OCI-LY7 (cell line): ENCODE data around the gene MFRP. TPM values are rescaled to one million over a fixed set of nuclear protein-coding genes. Genes with fewer than 3 reads are reported as not detected.

ENCODE experiments used
- BruUV-seq: library from RNA; stranded (reverse); fragments of 400-500 nt; replicated peaks from 2 replicates; lab custom pipeline; 2021; lab: Mats Ljungman, UMichigan
- CTCF ChIA-PET: fragments of 300-600 bp; sonication (Branson Sonifier 250); formaldehyde crosslinking; loops from one replicate; lab custom pipeline; 2022; ENCODE audit warnings: antibody characterized with exemption; ENCODE audit not compliant: unreplicated experiment; lab: Charles Lee
- POLR2A ChIA-PET: fragments of 300-600 bp; sonication (Branson Sonifier 250); formaldehyde crosslinking; loops from one replicate; lab custom pipeline; 2022; ENCODE audit warnings: antibody characterized with exemption; lab: Charles Lee
- DNase-seq: peaks from one replicate; pipeline ENCODE4 v3.0.0-alpha.2; 2015; ENCODE audit warnings: low spot score
- H2AFZ ChIP-seq: fragments of 200-600 bp; sonication (generic), shearing (Covaris generic); 2 replicates; pipeline ENCODE4 v1.6.1; 2014; ENCODE audit warnings: mild to moderate bottlenecking, antibody characterized with exemption, low read length, moderate library complexity
- H3K27ac ChIP-seq: fragments of 200-600 bp; sonication (generic); 2 replicates; pipeline ENCODE4 v1.5.1; 2014; ENCODE audit warnings: mixed run types, low read depth, mild to moderate bottlenecking, moderate library complexity, low read length, inconsistent platforms; ENCODE audit not compliant: poor library complexity, severe bottlenecking
- H3K36me3 ChIP-seq: fragments of 200-600 bp; sonication (generic); 2 replicates; pipeline ENCODE4 v1.6.1; 2014; ENCODE audit warnings: mild to moderate bottlenecking, antibody characterized with exemption, low read length, moderate library complexity, mixed read lengths; ENCODE audit not compliant: insufficient read depth
- H3K4me1 ChIP-seq: fragments of 200-600 bp; sonication (generic); 2 replicates; pipeline ENCODE4 v1.5.1; 2014; ENCODE audit warnings: mild to moderate bottlenecking, low read length; ENCODE audit not compliant: insufficient read depth, poor library complexity, severe bottlenecking
- H3K4me2 ChIP-seq: fragments of 200-600 bp; sonication (generic); 2 replicates; pipeline ENCODE4 v1.6.1; 2014; ENCODE audit warnings: mild to moderate bottlenecking, low read length
- H3K4me3 ChIP-seq: fragments of 200-600 bp; sonication (generic); 2 replicates; pipeline ENCODE4 v1.5.1; 2014; ENCODE audit warnings: mild to moderate bottlenecking, low read depth, low read length; ENCODE audit not compliant: poor library complexity, severe bottlenecking
- H3K79me2 ChIP-seq: fragments of 200-600 bp; sonication (generic); 2 replicates; pipeline ENCODE4 v1.6.1; 2016; ENCODE audit warnings: low read depth, mild to moderate bottlenecking, low read length, moderate library complexity, mixed read lengths; ENCODE audit not compliant: insufficient read depth
- H3K9me2 ChIP-seq: fragments of 200-600 bp; sonication (generic); 2 replicates; pipeline ENCODE4 v1.6.1; 2016; ENCODE audit warnings: mild to moderate bottlenecking, low read length, mixed read lengths; ENCODE audit not compliant: insufficient read depth
- H3K9me3 ChIP-seq: fragments of 200-600 bp; sonication (generic); 2 replicates; pipeline ENCODE4 v1.6.1; 2014; ENCODE audit warnings: mild to moderate bottlenecking, mixed run types, low read length, mixed read lengths
- H4K20me1 ChIP-seq: fragments of 200-600 bp; sonication (generic); 2 replicates; pipeline ENCODE4 v1.6.1; 2014; ENCODE audit warnings: mild to moderate bottlenecking, antibody characterized with exemption, low read length, moderate library complexity, mixed read lengths; ENCODE audit not compliant: insufficient read depth
- EZH2phosphoT487 ChIP-seq: fragments of 200-600 bp; sonication (generic); IDR thresholded peaks from 2 replicates; pipeline ENCODE4 v1.6.1; 2018; ENCODE audit warnings: low read depth, borderline replicate concordance, mild to moderate bottlenecking, mixed run types, antibody characterized with exemption, low read length, moderate library complexity, mixed read lengths
- intact Hi-C: fragments of 100-400 bp; cut with micrococcal nuclease; formaldehyde crosslinking; loops from one replicate; pipeline ENCODE4 v1.10.0; 2022; ENCODE audit not compliant: unreplicated experiment
- total RNA-seq, 2 experiments: library from RNA; depleted of rRNA in 1 of 2; stranded (reverse); fragments of >200 nt in 1 of 2; shearing (Covaris generic) in 1 of 2; gene quantifications; 2 replicates each; pipeline ENCODE4 v1.2.3, GENCODE V29; 2014 to 2022
- TF ChIP-seq, protein P1 (sequence below): fragments of 200-600 bp; sonication (generic); conservative IDR thresholded peaks from 2 replicates; pipeline ENCODE4 v1.5.1; 2014; ENCODE audit warnings: mild to moderate bottlenecking, antibody characterized with exemption, low read length, moderate library complexity, mixed read lengths

Gene MFRP
- total RNA-seq, 2 experiments from 2014 or later = not detected

GRCh38 chr11:119338318-119338890 lies 8.1 kb downstream of the MFRP start:
- Histone ChIP-seq H3K9me2 (no peaks in the 10 kb centered on the region), H3K4me3 (peak overlapping the region; percentile 10), H3K27ac (no peak overlapping the region), H4K20me1 (no peaks in the 10 kb centered on the region), H3K79me2 (peaks cover 10% of the 10 kb centered on the region; the same call in 1 of the 2 replicates), H2AFZ (no peak overlapping the region), H3K9me3 (no peaks in the 10 kb centered on the region), H3K4me2 (peak overlapping the region; percentile 50), H3K4me1 (peaks cover 48% of the 10 kb centered on the region), H3K36me3 (peaks cover 6% of the 10 kb centered on the region; the same call in 1 of the 2 replicates)
- POLR2A ChIA-PET = interaction anchor here (0.5 to 1.8 kb wide), 9 partner anchors 20 to 277 kb away, joined by 3 to 7 read pairs (median 3); partner anchors contain the start of gene USP2
- no TSS peak for BruUV-seq
- TF ChIP-seq, protein P1, sequence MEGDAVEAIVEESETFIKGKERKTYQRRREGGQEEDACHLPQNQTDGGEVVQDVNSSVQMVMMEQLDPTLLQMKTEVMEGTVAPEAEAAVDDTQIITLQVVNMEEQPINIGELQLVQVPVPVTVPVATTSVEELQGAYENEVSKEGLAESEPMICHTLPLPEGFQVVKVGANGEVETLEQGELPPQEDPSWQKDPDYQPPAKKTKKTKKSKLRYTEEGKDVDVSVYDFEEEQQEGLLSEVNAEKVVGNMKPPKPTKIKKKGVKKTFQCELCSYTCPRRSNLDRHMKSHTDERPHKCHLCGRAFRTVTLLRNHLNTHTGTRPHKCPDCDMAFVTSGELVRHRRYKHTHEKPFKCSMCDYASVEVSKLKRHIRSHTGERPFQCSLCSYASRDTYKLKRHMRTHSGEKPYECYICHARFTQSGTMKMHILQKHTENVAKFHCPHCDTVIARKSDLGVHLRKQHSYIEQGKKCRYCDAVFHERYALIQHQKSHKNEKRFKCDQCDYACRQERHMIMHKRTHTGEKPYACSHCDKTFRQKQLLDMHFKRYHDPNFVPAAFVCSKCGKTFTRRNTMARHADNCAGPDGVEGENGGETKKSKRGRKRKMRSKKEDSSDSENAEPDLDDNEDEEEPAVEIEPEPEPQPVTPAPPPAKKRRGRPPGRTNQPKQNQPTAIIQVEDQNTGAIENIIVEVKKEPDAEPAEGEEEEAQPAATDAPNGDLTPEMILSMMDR = peak; percentile 95
- no peak for TF ChIP-seq EZH2phosphoT487
- intact Hi-C loops = loop anchor here (1.0 to 5.0 kb wide), 2 partner anchors 36 to 134 kb away; no protein-coding TSS in a partner anchor
- DNase-seq = peak; percentile 79
- CTCF ChIA-PET = interaction anchor here (0.5 to 2.0 kb wide), 13 partner anchors 12 to 335 kb away, joined by 3 to 16 read pairs (median 4); partner anchors contain the start of gene USP2

GRCh38 chr11:119337581-119338317 lies 8.8 kb downstream of the MFRP start:
- peak overlapping the region; percentile 13 for H3K4me3 ChIP-seq
- H3K27ac ChIP-seq = no peak overlapping the region
- BruUV-seq = no TSS peak
- H3K79me2 ChIP-seq = peaks cover 10% of the 10 kb centered on the region; the same call in 1 of the 2 replicates
- CTCF ChIA-PET = interaction anchor here (0.5 to 2.0 kb wide), 11 partner anchors 13 to 336 kb away, joined by 3 to 16 read pairs (median 4); partner anchors contain the start of gene USP2
- H2AFZ ChIP-seq = no peak overlapping the region
- no peaks in the 10 kb centered on the region for H3K9me2 ChIP-seq
- H4K20me1 ChIP-seq = no peaks in the 10 kb centered on the region
- POLR2A ChIA-PET = interaction anchor here (0.5 to 1.8 kb wide), 13 partner anchors 19 to 1964 kb away, joined by 3 to 7 read pairs (median 3); partner anchors contain the start of genes HINFP and USP2
- intact Hi-C loops = loop anchor here (1.0 to 5.0 kb wide), 2 partner anchors 37 to 135 kb away; no protein-coding TSS in a partner anchor
- peaks cover 6% of the 10 kb centered on the region; the same call in 1 of the 2 replicates for H3K36me3 ChIP-seq
- H3K4me2 ChIP-seq = peak overlapping the region; percentile 50
- DNase-seq = no peak
- TF ChIP-seq, protein P1 = no peak
- no peak for TF ChIP-seq EZH2phosphoT487
- H3K4me1 ChIP-seq = peaks cover 48% of the 10 kb centered on the region
- no peaks in the 10 kb centered on the region for H3K9me3 ChIP-seq
